GM21723 (cell line): ENCODE data around the gene XAB2.

ENCODE experiments used
- ATAC-seq: cut with Tn5 transposase; IDR thresholded peaks from one replicate; pipeline ENCODE4 v1.9.1; 2021; ENCODE audit warnings: mild to moderate bottlenecking, moderate library complexity; ENCODE audit not compliant: unreplicated experiment

The XAB2 gene

DNA sequence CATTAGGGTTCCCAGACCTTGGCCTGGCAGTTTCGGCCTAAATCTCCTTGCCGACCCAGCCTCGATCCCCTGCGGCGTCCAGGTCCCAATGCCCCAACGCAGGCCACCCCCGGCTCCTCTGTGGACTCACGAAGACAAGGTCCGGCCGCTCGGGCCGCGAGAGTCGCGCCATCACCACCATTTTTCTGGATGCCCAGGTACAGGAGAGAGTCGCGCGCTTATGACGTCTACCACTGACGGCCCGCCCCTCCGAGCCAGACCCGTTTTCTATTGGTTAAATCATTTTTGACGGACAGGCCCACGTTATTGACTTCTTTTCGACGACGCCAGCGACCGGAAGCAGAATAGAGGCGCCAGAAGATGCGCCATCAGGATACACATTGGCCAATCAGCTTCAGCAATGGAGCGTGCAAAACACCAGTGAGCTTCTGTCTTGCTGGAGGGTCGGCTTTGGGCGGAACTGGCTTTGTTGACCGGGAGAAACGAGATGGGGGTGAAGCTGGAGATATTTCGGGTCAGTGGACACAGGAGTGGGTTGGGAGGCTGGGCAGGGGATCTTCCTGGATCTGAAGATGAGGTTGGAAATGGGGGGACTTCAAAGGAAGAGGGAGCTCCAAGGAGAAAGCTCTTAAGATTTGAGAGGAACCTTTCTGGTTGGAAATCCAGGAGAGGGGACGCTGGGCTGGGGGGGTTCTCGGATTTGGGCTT is at the start of gene XAB2, which contains the start of gene PET100:
Gene XAB2, minus strand, starts transcription at position 199 of the 708 bp plus-strand sequence. Its CDS starts 18 bp downstream, at position 181.
Gene PET100, plus strand, starts transcription at position 447 of the 708 bp plus-strand sequence. Its CDS starts 41 bp downstream, at position 488.
- peak; percentile 80 for ATAC-seq

GRCh38 chr19:7677669-7678311 is 48.4 kb upstream of the XAB2 start:
- ATAC-seq, result no peak

- no peak for ATAC-seq
Measured at GRCh38 chr19:7676854-7677253, 47.5 kb upstream of the XAB2 start, which contains the start of gene MCEMP1. Gene MCEMP1, plus strand, starts transcription at chr19:7677090. Its CDS starts 31 bp downstream, at chr19:7677121.

- no peak for ATAC-seq
Measured at GRCh38 chr19:7676376-7676775, 47.0 kb upstream of the XAB2 start.

- ATAC-seq, result no peak
Measured at GRCh38 chr19:7674010-7675005, 45.0 kb upstream of the XAB2 start.

GRCh38 chr19:7672522-7672921 is 43.2 kb upstream of the XAB2 start:
- no peak for ATAC-seq

GRCh38 chr19:7670790-7671189 is 41.4 kb upstream of the XAB2 start:
- no peak for ATAC-seq

GRCh38 chr19:7670150-7670783 is 40.9 kb upstream of the XAB2 start:
- ATAC-seq, result no peak

GRCh38 chr19:7669641-7670040 is 40.3 kb upstream of the XAB2 start:
- no peak for ATAC-seq

GRCh38 chr19:7668842-7669241 is 39.5 kb upstream of the XAB2 start, which contains the start of gene RETN:
Gene RETN, plus strand, starts transcription at chr19:7669049. Its CDS starts 278 bp downstream, at chr19:7669327.
- no peak for ATAC-seq

- ATAC-seq, result no peak
Measured at GRCh38 chr19:7665076-7665475, 35.7 kb upstream of the XAB2 start.

DNA sequence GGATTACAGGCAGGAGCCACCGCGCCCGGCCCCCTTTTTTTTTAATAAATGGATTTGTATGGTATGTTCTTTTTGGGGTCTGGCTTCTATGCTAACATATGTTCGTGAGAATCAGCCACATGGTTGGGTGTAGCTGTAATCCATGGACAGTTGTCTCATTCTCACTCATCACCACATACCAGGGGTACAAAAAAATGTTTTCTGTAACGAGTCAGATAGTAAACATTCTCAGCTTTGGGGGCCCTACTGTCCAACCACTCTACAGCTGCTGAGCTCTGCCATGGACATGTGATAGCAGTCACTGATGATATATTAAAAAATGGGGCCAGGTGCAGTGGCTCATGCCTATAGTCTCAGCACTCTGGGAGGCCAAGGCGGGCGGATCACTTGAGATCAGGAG is 34.4 kb upstream of the XAB2 start:
- ATAC-seq, result no peak

DNA sequence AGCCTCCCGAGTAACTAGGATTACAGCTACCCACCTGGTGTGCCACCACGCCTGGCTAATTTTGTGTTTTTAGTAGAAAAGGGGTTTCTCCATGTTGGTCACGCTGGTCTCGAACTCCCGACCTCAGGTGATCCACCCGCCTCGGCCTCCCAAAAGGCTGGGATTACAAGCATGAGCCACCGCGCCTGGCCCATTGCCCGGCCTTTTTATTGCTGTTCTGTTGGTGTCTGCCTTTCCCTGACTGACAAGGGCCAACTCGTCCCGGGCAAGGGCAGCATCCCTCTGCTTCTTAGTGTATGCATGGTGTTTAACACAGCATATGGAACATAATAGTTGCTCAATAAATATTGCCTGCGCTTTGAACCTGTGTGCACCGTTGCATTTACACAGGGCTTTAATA is 33.3 kb upstream of the XAB2 start:
- no peak for ATAC-seq

GRCh38 chr19:7661744-7662538 is 32.6 kb upstream of the XAB2 start:
- no peak for ATAC-seq

DNA sequence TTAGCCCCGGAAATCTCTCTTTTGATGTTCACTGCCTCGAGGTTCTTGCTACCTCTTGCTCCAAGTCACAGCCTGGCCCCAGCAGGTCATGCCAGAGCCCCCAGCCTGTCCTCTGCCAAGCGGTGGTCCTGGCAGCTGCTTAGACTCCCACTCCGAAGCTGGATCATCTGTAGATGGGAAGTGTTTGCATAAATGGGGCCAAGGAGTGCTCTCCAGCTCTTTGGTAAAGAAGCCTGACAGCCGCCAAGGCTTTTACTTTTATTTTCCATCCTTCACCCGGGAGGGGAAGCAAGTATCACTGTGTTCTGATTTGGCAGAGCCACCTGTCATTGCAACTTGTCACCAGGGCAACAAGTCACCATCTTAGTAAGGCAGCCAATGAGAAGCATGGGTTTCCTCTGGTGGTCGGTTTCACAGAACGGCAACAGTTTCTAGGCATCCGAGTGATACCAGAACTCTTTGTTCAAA is 28.9 kb upstream of the XAB2 start:
- peak; percentile 78 for ATAC-seq

GRCh38 chr19:7657131-7657751 is 27.9 kb upstream of the XAB2 start:
- no peak for ATAC-seq

GRCh38 chr19:7655581-7655980 is 26.2 kb upstream of the XAB2 start:
- no peak for ATAC-seq

DNA sequence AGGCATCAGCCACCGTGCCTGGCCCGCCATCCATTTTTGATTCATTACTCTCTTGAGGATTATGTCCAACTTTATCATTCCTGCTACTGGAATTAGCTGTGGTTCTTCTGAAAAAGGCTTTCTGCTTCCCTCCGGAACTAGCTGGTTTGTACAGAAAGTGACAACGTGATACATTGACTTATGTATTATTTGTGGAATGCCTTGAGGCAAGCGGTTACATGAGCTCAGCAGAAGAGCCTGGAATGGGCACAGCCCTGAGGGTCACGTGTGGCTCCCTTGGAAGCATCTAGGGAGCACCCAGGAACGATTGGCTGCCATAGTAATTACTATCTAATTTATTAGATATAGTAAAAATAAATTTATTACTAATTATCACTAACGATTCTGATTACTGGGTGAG is 25.1 kb upstream of the XAB2 start:
- ATAC-seq, result no peak

- no peak for ATAC-seq
Measured at GRCh38 chr19:7652061-7652641, 22.8 kb upstream of the XAB2 start.
